CD4-positive, alpha-beta T cell (primary cell): ENCODE data around the gene ATG16L1. TPM values are rescaled to one million over a fixed set of nuclear protein-coding genes. Genes with fewer than 3 reads are reported as not detected.

Experiments used
- ATAC-seq: fragments of 200-7000 bp; cut with Tn5 transposase; one replicate; pipeline ENCODE4 v1.10.0; 2022; ENCODE audit warnings: mild to moderate bottlenecking; ENCODE audit not compliant: poor library complexity
- CTCF ChIA-PET: fragments of 350-600 bp; sonication (Branson Sonifier 250); formaldehyde crosslinking; loops from one replicate; lab custom pipeline; 2021; ENCODE audit warnings: antibody characterized with exemption, inconsistent platforms; lab: Charles Lee
- POLR2A ChIA-PET: fragments of 350-600 bp; sonication (Branson Sonifier 250); formaldehyde crosslinking; loops from one replicate; lab custom pipeline; 2021; ENCODE audit warnings: antibody characterized with exemption, inconsistent platforms; lab: Charles Lee
- DNase-seq, 14 experiments: peaks; one replicate each; pipeline ENCODE4 v3.0.0-alpha.2; 2013 to 2020; ENCODE audit warnings: mixed read lengths in 2 of 14
- H3K27ac ChIP-seq, 2 donors: one replicate each; pipeline versions ENCODE4 v1.5.1 to v1.7.0; 2013; ENCODE audit warnings: low read length in 2 of 2, low read depth in 1 of 2, mild to moderate bottlenecking in 1 of 2
- H3K27me3 ChIP-seq, 2 experiments: 1 replicate in 1 of 2; 2 replicates in 1 of 2; pipeline versions ENCODE4 v1.6.1 to v1.7.0; 2013; ENCODE audit warnings: low read length in 2 of 2, control low read depth in 1 of 2, mild to moderate bottlenecking in 1 of 2, moderate library complexity in 1 of 2; ENCODE audit not compliant: insufficient read depth in 2 of 2, control insufficient read depth in 1 of 2
- H3K36me3 ChIP-seq: one replicate; pipeline ENCODE4 v1.6.1; 2013; ENCODE audit warnings: low read length, control low read depth; ENCODE audit not compliant: insufficient read depth
- H3K4me1 ChIP-seq: one replicate; pipeline ENCODE4 v1.6.1; 2013; ENCODE audit warnings: low read length, control low read depth; ENCODE audit not compliant: insufficient read depth
- H3K4me3 ChIP-seq: one replicate; pipeline ENCODE4 v1.5.1; 2013; ENCODE audit warnings: mild to moderate bottlenecking, low read length, moderate library complexity
- H3K9me3 ChIP-seq, 2 experiments: 1 replicate in 1 of 2; 2 replicates in 1 of 2; pipeline versions ENCODE4 v1.6.1 to v1.7.0; 2013; ENCODE audit warnings: low read length in 2 of 2, mild to moderate bottlenecking in 2 of 2, control low read depth in 1 of 2, moderate library complexity in 1 of 2; ENCODE audit not compliant: control insufficient read depth in 1 of 2, insufficient read depth in 1 of 2
- H3K27ac Mint-ChIP-seq: one replicate; pipeline ENCODE4 v1.8.0; 2020; ENCODE audit warnings: mixed read lengths
- H3K27me3 Mint-ChIP-seq: one replicate; pipeline ENCODE4 v1.8.0; 2021; ENCODE audit warnings: mixed read lengths
- H3K36me3 Mint-ChIP-seq: one replicate; pipeline ENCODE4 v1.8.0; 2021; ENCODE audit warnings: low read depth, mixed read lengths
- H3K4me1 Mint-ChIP-seq: one replicate; pipeline ENCODE4 v1.8.0; 2021; ENCODE audit warnings: low read depth, mixed read lengths
- H3K4me3 Mint-ChIP-seq: one replicate; pipeline ENCODE4 v1.8.0; 2020; ENCODE audit warnings: mild to moderate bottlenecking, mixed read lengths
- H3K9me3 Mint-ChIP-seq: one replicate; pipeline ENCODE4 v1.8.0; 2020; ENCODE audit warnings: mixed read lengths
- CTCF ChIP-seq: fragments of 200-600 bp; IDR thresholded peaks from one replicate; pipeline ENCODE4 v1.8.0; 2022; ENCODE audit warnings: antibody characterized with exemption, mild to moderate bottlenecking
- intact Hi-C, 2 experiments: fragments of 100-400 bp; cut with DNase I in 1 of 2; cut with micrococcal nuclease in 1 of 2; formaldehyde crosslinking; loops; one replicate each; pipeline versions ENCODE4 v1.15.1 to v1.9.0; 2023 to 2025; cut with DNase I, micrococcal nuclease
- total RNA-seq, 174 experiments: library from RNA in 2 of 174; stranded (reverse) in 2 of 174; gene quantifications; one replicate each; pipeline ENCODE4 v1.2.3 and lab custom pipeline; 2021 to 2026

ATG16L1 gene
- total RNA-seq, 2 experiments from 2014 or later, result 134 to 135 TPM

GRCh38 chr2:233290051-233290845, 38.8 kb downstream of the ATG16L1 start:
- peak overlapping the region; percentile 37 for H3K27ac Mint-ChIP-seq
- TF ChIP-seq CTCF, result no peak
- intact Hi-C loops, result loop anchor here in 1 of 2 experiments (5.0 kb wide), 1 partner anchor 62 kb away; the partner anchor contains the start of gene DGKD

DNA sequence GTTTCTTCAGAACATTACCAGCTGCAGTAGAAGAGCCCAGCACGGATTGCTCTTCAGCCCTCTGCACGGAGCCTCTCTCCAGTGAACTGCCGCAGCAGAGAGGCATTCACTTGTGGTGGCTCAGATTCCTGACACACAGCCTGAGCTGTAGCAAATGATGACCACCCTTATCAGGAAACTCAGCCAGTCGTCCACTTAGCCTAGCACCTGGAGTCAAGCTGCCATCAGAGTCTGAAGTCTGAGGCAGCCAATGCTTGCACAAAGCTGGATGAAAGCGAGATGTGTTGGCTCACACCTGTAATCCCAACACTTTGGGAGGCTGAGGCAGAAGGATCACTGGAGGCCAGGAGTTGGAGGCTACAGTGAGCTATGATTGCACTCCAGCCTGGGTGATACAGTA, 44.4 kb downstream of the ATG16L1 start:
- ATAC-seq (peak; percentile 14), DNase-seq (no peak)
- ChIA-PET CTCF (interaction anchor here (0.6 kb wide), 1 partner anchor 381 kb away, joined by 4 read pairs; no protein-coding TSS in a partner anchor), POLR2A (interaction anchor here (0.6 kb wide), 1 partner anchor 119 kb away, joined by 3 read pairs; no protein-coding TSS in a partner anchor)
- Histone ChIP-seq H3K9me3 (no peaks in the 10 kb centered on the region), H3K36me3 (peaks cover 54% of the 10 kb centered on the region), H3K4me3 (no peak overlapping the region), H3K27ac (no peak overlapping the region), H3K4me1 (no peaks in the 10 kb centered on the region), H3K27me3 (no peaks in the 10 kb centered on the region)
- Mint-ChIP-seq H3K4me1 (peaks cover 10% of the 10 kb centered on the region), H3K36me3 (peaks cover 56% of the 10 kb centered on the region), H3K27me3 (no peaks in the 10 kb centered on the region), H3K9me3 (no peaks in the 10 kb centered on the region), H3K4me3 (no peak overlapping the region), H3K27ac (peak overlapping the region; percentile 51)
- intact Hi-C loops, result no loop called here
- TF ChIP-seq CTCF, result no peak

More at GRCh38 chr2:233290051-233290845, 38.8 kb downstream of the ATG16L1 start:
- no peaks in the 10 kb centered on the region for H3K4me1 ChIP-seq
- no peak overlapping the region for H3K4me3 ChIP-seq
- Mint-ChIP-seq H3K4me1 (peaks cover 4% of the 10 kb centered on the region), H3K36me3 (peaks cover 100% of the 10 kb centered on the region), H3K9me3 (no peaks in the 10 kb centered on the region), H3K27me3 (no peaks in the 10 kb centered on the region), H3K4me3 (no peak overlapping the region)
- CTCF ChIA-PET, result no interaction called here
- no peak overlapping the region for H3K27ac ChIP-seq
- POLR2A ChIA-PET, result no interaction called here
- H3K9me3 ChIP-seq, result no peaks in the 10 kb centered on the region
- ATAC-seq (no peak), DNase-seq (no peak)
- H3K27me3 ChIP-seq, result no peaks in the 10 kb centered on the region
- peaks cover 96% of the 10 kb centered on the region for H3K36me3 ChIP-seq

GRCh38 chr2:233297076-233297475, 45.6 kb downstream of the ATG16L1 start:
- H3K27ac Mint-ChIP-seq, result peak overlapping the region; percentile 62

More at GRCh38 chr2:233297076-233297475, 45.6 kb downstream of the ATG16L1 start:
- H3K27me3 ChIP-seq, result no peaks in the 10 kb centered on the region
- H3K27ac ChIP-seq, result no peak overlapping the region
- Mint-ChIP-seq H3K36me3 (peaks cover 44% of the 10 kb centered on the region), H3K9me3 (no peaks in the 10 kb centered on the region), H3K4me1 (peaks cover 10% of the 10 kb centered on the region), H3K4me3 (no peak overlapping the region), H3K27me3 (no peaks in the 10 kb centered on the region)
- no peaks in the 10 kb centered on the region for H3K4me1 ChIP-seq
- TF ChIP-seq CTCF, result no peak
- intact Hi-C loops, result no loop called here
- H3K9me3 ChIP-seq, result no peaks in the 10 kb centered on the region
- ChIA-PET POLR2A (interaction anchor here (1.5 kb wide), 1 partner anchor 34 kb away, joined by 6 read pairs; no protein-coding TSS in a partner anchor), CTCF (no interaction called here)
- ATAC-seq (no peak), DNase-seq (no peak)
- H3K36me3 ChIP-seq, result peaks cover 43% of the 10 kb centered on the region
- H3K4me3 ChIP-seq, result no peak overlapping the region
